Activated CD8-positive, alpha-beta memory T cell treated with anti-CD3 and anti-CD28 coated beads, Interleukin-2, amount 50 U/mL, for 24 hours (primary cell): ENCODE measurements around the gene HOXA7.

Source experiments
- DNase-seq: peaks from one replicate; pipeline ENCODE4 v3.0.0-alpha.2; 2020; ENCODE audit errors: extremely low read depth

Gene HOXA7

DNA sequence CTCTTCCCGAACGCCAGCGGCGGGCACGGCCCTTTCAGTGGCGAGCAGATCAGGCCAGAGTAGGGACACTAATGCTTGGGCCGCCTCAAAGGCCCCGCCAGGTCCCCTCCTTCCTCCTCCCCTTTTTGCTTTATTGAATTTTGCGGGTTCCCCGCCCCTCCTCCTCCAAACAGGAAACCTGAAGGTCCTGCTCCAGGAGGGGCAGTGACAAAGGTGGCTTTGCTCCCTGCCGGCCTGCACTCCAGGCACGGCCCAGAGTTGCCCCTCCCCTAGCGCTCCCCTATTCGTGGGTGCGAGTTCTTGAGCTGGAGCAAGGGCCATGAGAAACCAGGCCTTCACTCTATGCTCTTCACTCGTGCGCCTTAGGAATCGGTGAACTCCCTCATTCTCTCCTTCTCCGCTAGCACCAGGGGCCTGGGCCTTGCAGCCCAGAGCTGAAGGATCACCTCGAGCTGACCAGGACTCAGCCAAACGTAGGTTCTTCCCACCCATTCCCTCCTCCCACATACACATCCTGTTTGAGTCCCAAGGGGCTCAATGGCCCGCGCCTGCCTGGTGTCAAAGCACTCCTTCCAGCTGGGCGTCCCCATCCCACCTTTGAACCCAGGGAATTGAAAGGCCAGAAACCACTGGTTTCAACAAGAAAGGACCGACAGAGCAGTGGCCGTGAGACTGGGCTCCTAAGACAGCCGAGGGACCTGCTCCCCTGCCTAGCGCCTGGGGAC, 8.3 kb downstream of the HOXA7 start:
- no peak for DNase-seq

DNA sequence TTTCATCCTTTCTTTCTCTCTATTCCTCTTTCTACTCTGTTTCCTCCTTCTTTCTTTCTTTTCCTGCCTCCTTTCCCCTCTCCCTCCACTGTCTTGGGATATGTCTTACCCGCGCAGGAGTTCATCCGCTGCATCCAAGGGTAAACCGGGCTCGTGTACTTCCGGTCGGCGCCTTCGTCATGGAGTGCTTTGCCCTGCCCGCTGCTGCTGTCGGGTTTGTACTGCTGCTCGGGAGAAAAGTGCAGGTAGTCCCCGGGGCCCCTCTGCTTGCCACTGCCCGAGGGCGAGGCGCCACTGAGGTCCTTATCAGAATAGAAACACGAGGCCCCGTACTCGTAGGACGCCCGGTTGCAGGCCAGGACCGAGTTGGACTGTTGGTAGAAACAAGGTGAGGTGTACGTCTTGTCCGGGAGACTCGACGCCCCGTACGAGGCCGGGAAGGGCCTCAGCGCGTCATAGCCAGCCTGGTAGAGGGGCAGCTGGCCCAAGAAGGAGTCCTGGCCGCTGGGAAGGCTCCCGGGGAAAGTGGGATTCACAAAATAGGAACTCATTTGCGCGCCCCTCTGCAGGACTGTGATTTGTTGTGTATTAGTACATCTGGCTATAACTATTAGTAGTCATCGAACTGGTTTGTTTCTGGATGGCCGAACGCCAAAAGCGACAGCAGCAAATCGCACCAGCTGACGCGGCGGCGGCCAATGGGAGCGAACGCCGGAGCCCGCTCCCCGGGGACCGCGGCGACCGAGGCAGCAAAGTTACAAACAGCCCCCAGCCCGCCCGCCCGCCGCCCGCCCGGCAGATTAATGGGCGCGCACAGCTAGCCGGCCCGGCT, 9.1 kb downstream of the HOXA7 start, which contains the start of gene HOXA6:
Gene HOXA6, minus strand, starts transcription at position 576 of the 832 bp plus-strand sequence. Its CDS starts 25 bp downstream, at position 551.
- no peak for DNase-seq

DNA sequence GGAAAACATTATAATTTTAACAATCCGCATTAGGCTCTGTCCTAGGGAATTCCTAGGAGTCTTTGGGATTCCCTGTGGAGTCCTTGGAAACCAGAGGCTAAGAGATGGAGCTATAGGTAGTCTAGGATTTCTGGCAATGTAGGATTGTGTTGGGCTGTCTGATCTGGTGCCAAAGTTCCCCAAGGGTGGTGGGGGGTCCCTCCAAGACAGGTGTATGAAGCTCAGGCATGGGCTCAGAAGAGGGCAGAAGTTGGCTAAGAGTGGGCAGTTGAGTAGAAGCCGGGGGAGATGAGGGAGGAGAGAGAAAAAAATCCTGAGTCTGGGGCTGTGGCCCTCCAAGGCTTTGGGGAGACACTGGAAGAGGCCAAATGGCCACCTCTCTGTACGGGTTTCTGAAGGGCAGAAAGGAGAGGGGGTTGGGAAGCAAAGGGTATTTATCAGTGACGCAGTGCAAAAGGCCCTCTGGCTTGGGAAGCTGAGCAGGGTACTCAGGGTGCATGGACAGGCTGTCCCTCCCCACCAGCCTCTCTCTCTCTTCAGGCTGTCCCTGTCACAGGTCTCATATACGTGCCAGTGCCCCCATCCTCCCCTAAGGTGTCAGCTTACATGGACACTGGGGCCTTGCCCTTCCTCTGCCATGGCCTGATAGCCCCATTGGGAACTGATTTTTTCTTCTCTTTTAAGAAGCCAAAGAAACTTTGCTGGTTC, 9.8 kb downstream of the HOXA7 start:
- no peak for DNase-seq

DNA sequence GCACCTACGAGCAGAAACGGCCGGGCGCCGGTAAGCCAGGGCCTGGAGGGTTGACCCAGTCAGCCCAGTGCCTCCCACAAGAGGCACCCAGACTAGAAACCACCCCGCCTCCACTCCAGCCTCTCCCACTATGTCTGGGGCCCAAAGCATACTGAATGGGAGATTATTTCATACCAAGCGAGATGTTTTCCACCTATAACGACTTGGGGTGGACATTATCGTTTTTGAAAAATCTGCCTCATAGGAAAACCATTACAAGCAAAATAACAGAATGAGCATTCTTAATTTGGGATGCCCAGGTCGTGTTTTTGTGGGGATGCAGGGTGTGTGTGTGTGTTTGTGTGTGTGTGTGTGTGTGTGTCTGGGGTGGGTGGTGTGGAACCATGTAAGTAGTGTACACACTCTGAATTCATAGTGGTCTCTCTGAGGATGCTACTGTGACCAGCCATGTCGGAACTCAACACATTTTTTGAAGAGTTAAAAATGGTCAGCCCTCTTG, 10.5 kb downstream of the HOXA7 start:
- DNase-seq: no peak

DNA sequence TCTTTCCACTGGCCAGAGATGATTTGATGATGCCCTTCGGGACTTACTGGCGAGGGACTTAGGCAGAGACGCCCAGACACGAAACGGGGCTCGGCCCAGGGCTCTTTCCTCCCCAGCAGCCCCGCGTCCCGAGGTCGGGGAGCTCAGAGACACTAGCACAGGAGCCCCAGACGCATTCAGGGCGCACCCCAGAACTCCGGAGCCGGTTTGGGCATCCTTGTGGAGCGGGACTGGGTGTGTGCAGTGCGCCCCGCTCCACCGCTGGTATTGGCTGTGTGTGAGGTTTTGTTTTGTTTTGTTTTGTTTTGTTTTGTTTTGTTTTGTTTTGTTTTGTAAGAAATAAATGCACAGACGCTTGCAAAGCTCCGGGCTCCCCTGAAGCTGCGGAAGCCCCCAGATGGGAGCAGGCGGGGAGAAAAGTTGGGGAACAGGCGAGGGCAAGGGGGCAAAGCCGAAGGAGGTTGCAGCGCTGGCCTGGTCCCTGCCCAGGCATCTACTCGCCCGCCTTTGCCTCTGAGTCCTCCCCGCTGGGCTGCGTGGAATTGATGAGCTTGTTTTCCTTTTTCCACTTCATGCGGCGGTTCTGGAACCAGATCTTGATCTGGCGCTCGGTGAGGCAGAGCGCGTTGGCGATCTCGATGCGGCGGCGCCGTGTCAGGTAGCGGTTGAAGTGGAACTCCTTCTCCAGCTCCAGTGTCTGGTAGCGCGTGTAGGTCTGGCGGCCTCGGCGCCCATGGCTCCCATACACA, 11.1 kb downstream of the HOXA7 start:
- DNase-seq: no peak

DNA sequence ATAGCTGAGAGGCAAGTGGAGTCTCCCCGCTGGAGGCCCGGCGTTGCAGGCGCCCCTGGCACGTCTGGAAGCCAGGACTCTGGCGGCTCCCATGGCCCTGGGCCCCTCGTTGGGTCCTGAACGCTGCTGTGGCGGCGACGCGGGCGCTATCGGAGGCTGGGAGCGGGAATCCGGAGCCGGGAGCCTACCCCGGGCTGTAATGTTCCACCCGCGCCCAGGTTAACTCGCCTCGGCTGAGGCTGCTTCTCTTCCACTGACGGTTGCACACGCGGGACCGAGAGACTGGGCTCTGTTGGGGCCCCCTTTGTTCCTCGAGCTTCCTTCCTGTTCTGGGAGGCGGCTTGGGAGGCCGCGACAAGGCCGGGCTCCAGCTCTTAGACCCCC, 11.7 kb downstream of the HOXA7 start:
- no peak for DNase-seq

DNA sequence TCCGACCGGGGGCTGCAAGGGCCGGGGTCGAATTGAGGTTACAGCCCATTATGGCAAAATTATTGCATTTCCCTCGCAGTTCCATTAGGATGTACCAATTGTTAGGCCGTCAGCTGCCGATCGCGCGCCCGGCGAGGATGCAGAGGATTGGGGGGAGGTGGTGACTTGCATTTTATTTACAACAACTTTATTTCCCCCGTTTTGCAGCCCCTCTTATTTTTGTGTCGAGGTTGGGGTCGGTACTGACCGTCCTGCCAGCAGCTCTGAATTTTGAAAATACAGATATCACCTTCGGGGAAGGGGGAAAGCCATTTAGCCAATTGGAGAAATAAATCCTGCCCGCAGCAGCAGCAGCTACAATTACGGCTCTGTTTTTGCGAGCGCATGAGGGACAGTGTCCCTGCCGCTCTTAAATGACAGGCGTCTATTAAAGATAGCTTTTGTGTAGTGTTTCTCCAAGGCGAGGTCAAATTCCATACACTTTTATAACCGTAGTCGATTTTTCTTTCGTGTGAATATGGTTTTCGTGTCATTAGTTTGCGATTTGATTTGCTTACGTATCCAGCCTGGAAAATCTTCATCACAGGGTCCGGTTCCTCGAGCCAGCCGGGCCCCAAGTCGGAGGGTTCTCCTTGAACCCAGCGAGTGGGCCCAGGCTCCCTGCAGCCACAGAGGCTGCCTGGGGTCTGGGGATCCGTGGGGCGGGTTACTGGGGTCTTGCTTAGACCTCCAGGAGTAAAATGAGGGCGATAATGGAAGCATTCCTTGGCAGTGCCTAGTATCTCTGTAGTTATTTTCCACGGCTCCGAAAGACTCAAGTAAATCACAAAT, 12.3 kb downstream of the HOXA7 start:
- DNase-seq: no peak

DNA sequence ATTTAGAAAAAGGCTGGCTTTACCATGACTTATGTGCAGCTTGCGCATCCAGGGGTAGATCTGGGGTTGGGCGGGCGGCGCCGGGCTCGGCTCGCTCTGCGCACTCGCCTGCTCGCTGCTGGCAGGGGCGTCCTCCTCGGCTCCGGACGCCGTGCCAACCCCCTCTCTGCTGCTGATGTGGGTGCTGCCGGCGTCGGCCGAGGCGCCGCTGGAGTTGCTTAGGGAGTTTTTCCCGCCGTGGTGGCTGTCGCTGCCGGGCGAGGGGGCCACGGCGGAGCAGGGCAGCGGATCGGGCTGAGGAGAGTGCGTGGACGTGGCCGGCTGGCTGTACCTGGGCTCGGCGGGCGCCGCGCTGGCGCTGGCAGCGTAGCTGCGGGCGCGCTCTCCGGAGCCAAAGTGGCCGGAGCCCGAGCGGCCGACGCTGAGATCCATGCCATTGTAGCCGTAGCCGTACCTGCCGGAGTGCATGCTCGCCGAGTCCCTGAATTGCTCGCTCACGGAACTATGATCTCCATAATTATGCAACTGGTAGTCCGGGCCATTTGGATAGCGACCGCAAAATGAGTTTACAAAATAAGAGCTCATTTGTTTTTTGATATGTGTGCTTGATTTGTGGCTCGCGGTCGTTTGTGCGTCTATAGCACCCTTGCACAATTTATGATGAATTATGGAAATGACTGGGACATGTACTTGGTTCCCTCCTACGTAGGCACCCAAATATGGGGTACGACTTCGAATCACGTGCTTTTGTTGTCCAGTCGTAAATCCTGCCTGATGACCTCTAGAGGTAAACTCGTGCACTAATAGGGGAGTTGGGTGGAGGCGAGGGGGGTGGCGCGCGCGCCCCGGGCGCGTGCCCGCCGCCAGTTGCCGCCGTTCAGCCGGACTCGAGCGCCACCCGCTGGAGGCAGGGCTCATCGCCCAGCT, 13.2 kb downstream of the HOXA7 start, which contains the start of gene HOXA5:
Gene HOXA5, minus strand, starts transcription at position 659 of the 927 bp plus-strand sequence. Its CDS starts 74 bp downstream, at position 585.
- no peak for DNase-seq

DNA sequence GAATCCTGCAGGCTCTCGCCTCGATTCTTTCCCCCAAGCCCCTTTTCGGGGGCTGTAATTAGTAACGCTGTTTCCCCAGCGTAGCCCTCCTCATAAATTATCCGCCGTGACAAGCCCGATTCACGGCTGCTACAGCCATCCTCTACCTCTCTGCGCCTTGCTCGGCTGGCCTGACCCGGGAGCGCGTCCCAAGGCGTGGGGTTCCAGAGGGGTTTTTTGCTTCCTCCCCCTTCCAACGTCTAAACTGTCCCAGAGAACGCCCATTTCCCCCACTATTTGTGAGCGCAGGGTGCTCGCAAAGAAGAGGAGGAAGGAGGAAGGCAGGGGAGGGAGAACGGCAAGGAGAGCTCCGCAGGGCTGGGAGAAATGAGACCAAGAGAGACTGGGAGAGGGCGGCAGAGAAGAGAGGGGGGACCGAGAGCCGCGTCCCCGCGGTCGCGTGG, 13.9 kb downstream of the HOXA7 start:
- no peak for DNase-seq

DNA sequence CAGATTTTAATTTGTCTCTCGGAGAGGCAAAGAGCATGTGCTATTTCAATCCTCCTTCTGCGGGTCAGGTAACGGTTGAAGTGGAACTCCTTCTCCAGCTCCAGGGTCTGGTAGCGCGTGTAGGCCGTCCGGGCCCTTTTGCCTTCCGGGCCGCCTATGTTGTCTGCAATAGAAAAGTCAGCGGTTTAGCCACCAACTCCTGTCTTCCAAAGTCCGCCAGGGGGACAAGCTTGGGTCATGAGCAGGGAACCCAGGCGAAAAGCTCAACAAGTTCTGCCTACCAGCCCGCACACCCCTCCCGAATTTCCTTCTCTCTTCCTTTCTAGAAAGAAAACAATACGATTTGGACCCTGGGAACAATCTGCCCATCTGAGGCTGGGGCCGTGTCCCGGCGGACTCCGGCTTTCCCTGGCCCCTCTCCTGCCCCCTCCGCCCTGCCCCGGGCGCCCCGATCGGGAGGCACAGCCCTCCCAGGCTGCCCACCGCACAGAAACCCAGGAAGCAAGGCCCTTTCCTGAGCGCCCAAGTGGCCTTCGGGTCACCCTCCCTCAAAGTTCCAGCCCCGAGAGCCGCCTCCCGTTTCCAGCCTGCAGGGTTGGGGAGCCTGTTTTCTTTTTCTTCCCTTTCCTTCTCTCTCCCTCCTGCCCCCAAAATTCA, 14.4 kb downstream of the HOXA7 start:
- no peak for DNase-seq

DNA sequence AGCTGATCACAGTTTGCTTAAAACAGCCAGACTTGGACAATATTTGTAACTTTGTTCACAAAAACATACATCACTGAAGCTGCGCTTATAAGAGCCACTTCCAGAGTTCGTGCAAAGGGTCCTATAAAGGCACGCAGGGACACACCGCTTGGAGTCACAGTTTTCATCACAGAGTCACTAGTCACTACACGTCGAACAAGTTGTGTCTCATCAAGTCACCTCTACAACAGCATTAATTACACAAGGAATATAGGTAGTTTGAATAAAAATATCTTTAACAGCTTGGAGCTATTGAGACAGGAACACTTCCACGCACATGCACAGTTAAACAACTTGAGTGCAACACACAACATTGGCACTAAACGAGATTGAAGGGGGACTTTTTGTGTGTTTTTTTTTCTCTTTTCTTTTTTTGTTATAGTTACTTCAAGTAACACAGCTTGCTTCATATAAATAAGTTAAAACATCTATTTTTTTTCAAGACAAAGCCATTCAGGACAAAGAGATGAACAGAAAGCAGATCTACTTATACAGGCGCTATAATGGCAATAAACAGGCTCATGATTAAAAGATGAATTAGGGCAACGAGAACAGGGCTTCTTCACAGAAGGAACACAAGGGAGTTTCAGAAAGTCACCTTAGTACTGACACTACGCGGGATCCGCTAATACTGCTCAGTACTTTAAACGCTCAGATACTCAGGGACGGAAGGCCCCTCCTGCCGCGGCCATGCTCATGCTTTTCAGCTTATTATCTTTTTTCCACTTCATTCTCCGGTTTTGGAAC, 15.1 kb downstream of the HOXA7 start:
- DNase-seq: no peak

DNA sequence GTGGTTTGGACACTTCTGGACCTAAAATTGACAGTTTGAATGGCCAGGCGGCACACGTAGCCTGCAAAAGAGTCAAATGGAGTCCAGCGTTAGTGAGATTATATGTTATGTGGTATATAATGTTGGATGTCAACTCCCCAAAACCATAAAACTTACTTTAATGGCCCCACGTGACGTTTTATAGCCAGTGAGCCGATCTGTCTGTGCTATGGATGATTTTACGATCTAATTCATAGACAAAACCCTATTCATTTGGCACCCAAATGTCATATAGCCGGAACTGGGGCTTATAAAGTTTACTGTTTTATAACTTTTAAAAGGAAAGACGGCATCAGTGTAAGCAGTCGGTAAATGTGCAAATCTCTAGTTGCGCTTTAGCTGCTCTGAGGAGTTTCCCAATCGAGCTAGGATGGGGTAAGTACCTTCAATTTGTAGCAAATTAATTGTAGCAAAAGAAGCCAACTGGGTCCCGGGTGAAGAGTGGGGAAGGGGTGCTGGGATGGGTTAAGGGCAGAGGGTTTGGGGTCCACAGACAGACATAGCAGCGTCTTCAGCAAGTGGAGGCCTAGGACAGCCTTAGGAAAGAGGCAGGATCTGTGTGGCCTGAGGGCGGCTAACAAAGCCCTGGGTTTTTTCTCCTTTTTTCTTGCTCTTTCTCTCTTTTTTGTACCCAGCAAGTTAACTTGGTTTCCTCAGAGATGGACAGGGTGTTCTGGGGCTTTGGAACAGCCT, 16.2 kb downstream of the HOXA7 start:
- DNase-seq: no peak

DNA sequence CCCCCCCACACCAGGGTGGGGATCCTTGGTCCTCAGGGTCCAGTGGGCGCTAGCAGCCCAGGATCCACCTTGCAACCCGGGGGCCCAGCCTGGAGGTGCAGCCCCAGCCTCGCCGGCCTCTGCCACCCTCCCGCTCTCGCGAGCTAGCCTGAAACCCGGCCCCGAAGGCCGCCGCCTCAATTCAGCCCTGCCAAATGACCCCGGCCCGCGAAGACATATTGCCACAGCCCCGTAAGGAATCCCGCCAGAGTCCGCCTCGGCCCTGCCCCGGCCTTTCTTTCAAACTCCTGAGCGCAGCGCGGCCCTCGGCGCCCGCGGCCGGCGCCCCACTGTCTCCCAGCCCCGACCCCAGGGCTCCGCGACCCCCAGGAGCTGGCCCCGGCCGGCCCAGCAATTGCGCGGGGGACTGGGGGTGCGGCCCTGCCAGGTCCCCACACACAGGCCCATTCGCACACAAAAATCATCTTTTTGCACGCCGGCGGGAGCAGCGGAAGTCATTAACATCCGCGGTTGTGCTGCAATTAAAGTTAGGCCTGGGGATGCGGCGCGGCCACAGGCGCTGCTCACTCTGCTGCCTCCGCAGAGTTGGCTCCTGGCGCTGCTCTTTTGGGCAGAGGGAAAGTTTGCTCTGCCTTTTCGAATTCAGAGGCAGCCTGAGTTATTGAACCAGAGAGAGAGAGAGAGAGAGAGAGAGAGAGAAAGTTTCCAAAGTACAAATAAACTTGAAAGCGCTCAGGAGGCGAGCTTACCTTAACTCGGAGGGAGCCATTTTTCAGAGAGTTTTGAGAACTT, 16.9 kb downstream of the HOXA7 start:
- DNase-seq: no peak

DNA sequence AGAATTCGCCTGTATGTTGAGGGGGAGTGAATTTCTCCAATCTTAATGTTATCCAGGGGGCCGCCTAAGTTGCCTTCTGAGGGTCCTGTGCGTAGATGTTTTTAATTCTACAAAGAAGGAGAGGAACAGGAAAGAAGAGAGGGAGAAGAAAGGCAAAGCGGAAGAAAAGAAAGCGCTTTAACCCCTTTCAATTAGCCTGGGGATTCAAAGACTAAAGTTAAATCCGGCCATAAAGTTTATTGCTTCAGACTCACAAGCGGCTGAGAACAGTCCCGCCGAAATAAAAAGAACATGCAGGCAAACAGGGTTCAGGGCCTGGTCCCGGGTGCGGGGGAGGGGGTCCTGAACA, 17.5 kb downstream of the HOXA7 start:
- no peak for DNase-seq

DNA sequence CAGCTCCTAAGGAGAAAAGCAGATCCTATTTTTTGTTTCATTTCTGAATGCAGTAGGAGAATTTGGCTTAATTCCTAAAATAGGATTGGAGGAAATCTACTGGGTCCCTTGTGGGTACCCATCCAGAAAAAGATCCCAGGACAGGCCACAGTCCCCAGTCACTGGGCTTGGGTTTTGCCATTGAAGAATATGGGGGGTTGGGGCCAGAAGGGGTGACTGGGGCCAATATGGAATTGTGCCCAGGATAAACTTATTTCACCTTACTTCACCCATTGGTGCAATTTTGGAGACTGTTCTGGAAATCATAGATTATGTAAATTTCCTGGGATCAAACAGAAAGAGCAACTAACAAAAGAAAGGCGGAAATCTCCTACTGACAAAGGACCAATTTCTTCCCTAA, 18.0 kb downstream of the HOXA7 start:
- DNase-seq: no peak

DNA sequence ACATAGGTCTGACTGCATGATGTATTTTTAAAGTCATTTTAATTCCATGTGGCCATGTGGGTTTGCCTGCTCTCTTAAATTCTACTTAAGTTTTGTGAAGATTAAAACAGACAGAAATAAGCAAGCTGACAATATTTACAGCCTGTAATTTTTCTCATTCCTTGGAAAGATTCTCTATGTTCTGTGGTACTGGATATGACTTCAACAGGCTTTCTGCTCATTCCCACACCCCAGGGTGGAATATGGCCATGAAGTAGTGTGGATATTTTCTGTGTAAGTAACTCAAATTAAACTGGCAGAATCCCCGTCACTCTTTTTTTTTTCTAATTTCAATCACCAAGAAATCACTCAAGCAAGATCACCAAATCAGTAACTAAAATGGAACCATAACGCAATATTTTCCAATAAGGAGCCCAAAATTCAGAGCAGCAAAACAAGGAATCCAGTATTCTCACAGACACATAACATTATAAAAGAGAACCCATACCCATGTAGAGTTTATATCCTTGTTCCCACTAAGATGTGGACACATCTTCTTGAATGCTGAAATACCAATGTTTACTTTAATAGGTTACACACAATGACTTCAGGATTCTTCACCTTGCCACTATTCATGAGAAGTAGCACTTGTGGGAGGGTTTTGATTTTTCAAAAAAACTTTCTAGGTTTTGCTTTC, 18.7 kb downstream of the HOXA7 start:
- DNase-seq: no peak
